HG03066 (cell line): ENCODE data around the gene MAD1L1.
A peak's percentile ranks its signal among the peaks of the same experiment; 100 is the strongest.

ENCODE experiments used
- ATAC-seq: cut with Tn5 transposase; IDR thresholded peaks from one replicate; pipeline ENCODE4 v1.9.1; 2021; ENCODE audit warnings: low read depth; ENCODE audit not compliant: unreplicated experiment

Gene MAD1L1

DNA sequence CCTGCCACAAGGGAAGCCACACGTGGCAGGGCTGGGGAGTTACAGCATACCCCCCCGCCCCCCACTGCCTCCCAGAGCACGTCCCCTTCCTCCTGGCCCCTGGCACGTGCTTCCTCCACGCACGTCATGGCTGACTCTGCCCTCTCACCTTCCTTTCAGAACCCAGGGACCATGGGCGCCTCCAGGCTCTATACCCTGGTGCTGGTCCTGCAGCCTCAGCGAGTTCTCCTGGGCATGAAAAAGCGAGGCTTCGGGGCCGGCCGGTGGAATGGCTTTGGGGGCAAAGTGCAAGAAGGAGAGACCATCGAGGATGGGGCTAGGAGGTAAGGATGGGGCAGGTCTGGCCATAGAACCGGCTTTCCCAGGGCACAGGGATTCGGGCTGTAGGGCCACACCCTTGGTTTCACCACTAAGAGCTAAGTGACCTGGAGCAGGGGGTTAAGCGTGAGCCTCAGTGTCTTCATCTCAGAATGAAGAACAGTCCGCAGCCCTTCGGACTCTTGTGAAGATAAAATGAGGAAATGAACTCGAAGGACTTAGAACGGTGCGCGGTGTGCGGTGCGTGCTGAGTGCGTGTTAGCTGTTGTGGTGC, 11.8 kb upstream of the MAD1L1 start:
- no peak for ATAC-seq

DNA sequence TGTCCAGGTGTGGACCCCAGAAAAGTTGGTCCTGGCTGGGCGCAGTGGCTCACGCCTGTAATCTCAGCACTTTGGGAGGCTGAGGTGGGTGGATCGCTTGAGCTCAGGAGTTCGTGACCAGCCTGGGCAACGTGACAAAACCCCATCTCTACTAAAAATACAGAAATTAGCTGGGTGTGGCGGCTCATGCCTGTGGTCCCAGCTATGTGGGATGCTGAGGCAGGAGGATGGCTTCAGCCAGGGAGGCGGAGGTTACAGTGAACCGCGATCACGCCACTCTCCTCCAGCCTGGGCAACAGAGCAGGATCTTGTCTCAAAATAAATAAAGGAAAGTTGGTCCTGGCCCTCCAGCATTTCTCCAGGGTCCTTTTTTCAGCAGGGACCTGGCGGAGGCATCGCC, 10.7 kb upstream of the MAD1L1 start:
- no peak for ATAC-seq

DNA sequence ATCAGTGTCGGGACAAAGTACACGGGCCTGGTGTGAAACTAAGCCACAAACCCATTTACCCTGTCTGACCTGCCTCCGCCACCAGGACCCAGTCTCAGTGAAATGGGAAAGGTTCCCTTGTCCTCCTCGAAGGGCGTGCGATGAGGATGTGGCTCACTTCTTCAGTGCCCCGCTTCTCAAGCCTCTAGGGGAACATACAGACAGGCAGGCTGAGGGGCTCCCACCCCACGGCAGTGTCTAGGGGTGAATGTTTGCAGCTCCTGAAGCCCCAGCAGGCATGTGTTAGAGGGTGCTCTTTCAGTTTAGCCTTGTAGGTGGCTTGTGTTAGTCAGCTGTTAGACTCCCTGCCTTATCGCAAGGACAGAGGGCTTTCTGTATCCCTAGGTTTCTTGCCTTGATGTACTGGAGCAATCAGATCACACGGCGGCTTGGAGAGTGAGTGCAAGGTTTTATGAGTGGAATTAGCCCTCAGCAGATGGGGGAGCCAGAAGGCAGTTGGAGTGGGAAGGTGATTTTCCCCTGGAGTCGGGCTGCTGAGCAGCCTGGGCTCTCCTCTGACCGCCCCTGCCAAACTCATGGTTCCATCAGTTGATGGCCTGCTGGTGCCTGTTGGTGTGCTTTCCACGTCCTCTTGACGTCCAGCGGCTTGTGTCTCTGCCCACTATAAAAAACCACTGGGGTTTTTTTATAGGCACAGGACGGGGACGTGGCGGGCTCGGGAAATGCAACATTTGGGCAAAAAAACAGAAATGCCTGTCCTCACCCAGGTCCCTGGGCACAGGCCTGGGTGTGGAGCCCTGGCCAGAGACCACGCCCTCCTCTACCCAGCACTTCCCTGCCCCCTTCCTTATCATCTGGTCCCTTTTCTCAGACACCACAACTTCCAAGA, 10.0 kb upstream of the MAD1L1 start:
- peak; percentile 30 for ATAC-seq

DNA sequence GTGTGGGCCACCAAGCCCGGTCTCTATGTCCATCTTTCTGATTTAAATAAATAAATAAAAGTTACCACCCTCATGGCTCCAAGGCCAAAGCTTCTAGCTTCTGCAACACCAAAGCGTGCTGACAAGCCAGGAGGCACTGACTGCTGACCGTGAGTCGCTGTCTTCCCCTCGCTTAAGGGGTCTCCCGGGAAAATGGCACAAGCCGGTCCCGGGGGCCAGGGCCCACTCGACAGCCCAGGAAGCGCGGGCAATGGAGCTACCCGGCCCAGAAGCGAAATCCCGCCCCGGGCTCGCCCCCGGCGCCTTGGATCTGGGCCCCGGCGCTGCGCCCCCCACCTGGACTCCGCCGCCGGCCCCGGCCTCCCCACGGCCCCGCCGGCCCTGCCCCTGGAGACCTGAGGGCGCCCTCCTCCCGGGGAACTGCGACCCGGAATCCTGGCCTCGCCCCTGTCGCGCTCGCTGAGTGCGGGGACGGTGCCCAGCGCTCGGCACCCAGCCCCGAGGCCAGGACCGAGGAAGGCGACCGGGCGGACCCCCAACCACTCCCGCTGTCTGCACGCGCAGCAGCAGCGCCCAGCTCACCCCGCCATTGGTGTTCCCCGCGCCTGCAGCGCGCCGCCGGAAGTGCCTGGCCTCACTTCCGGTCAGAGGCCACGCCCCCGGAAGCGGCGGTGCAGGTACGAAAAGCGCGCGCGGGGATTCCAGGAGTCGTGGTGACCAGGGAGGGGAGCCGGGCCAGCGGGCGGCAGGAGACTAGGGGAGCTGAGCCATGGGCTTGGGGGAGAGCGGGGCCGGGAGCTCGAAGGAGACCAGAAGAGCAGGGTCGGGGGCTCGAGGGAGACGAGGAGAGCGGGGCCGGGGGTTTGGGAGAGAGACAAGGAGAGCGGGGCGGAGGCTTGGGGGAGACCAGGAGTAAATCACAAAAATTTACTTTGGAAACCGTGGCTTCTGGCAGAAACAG, 9.1 kb upstream of the MAD1L1 start, which contains the start of the genes MRM2 and NUDT1:
TSS of gene MRM2 (minus strand) at position 626 of the 961 bp plus-strand sequence. CDS start at position 590, 36 bp downstream.
TSS of gene NUDT1 (plus strand) at position 647 of the 961 bp plus-strand sequence. CDS start 2,349 bp downstream, outside the sequence.
- peak; percentile 54 for ATAC-seq

DNA sequence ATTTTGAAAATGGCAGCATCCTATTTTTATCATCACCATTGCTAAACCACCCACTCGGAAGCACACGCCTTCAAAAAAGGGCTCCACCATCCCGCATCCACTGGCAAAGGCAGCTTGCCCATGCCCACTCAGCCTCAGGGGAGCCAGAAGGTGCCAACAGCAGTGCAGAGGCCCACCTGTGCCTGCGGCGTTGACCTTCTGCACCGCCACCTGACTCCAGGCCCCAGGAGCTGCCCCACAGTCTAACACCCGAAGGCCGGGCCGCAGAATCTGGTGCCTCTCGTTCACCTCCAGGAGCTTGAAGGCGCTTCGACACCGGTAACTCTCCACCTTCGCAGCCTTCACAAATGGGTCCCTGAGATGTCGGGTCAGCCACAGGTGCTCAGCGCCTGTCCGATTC, 6.5 kb upstream of the MAD1L1 start:
- no peak for ATAC-seq

DNA sequence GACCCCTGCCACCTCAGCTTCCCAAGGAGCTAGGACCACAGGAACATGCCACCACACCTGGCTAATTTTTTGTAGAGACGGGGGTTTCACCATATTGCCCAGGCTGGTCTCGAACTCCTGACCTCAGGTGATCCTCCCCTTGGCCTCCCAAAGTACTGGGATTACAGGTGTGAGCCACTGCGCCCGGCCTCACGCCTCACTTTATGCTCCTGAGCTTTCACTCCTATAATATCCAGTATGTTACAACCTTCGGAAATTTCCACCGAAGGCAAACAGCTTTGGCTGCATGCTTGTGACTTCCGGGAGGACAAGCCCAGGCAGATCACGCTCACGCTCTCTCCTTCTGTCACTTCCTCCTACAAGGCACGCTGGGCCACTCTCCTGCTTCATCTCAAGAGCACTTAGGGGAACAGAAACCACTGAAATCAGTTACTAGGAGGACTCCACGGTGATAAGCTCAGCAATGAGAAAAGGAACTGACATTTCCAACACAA, 4.4 kb upstream of the MAD1L1 start:
- ATAC-seq, result peak; percentile 69

DNA sequence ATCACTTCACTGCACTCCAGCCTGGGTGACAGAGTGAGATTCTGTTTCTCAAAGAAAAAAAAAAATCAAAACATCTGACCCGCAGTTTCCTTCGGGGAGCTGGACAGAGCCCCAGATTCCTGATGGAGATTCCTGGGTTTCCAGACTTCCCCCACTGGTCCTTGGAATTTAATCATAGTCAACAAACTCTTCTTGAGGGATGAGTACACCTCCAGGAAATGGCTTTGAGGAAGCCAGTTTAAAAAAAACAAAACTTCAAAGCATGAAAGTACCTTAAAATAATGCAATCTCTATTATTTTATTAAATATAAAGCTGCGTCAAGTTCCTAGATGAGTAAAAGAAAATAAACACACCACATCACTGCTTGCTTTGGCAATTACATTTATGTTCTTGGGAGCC, 1.2 kb upstream of the MAD1L1 start:
- ATAC-seq, result no peak

DNA sequence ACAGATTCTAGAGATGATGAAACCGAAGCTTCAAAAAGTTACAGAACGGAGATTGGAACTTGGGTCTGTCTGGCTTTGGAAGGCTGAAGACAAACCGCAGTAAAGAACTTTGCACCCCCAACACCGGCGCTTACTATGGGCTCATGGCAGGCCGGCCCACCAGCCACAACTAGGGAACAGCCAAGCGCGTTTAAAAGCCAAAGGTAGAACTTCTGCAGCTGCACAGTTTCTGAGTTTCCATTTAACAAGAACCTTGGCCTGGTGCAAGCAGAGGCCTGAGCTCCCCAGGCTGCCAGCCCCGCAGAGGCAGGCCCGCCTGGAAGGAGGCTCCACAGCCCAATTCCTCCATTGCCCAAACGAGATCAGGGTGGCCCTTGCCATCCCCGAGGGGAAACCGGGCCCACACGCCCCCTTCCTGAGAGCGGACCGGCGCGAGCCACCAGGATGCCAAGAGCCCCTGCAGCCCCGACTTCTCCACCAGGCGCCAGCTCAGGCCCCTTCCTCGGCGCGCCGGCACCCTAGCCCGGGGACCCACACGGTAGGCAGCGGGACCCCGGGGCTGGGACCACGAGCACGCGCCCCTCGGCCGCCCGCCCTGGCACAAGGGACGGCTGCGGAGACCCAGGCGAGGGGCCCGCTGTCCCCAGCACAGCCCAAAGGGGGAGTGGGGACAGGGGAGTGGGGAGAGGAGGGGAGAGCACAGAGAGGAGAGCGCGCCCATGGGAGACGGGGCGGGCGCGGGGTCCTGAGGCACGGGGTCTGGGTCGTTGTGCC, 566 bp downstream of the MAD1L1 start:
- ATAC-seq, result peak; percentile 19

DNA sequence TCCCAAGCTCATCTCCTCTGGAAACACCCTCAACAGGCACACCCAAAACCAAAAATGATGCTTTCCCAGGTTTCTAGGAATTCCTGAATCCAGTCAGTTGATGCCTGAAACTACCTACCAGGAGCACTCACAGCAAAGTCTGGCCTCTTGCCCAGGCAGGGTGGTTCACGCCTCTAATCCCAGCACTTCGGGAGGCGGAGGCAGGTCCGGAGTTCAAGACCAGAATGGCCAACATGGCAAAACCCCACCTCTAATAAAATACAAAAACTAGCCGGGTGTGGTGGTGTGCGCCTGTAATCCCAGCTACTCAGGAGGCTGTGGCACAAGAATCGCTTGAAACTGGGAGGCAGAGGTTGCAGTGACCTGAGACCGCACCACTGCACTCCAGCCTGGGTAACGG, 1.9 kb downstream of the MAD1L1 start:
- ATAC-seq, result no peak

DNA sequence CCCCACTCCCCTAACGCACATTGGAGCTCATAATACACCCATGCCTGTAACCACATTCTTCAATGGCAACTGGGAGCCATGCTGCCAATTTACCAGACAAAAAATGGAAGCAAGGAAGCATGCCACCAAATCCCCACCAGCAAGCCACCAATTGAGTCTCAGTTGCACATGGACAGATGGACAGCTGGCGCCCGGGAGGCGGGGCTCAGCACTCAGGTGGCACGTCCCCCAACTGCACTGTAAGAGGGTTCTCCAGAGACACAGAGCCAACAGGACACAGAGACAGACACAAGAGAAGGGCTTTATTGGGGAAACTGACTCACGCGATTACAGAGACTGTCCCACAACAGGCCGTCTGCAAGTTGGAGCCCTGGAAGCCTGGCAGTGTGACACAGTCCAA, 2.5 kb downstream of the MAD1L1 start:
- no peak for ATAC-seq

DNA sequence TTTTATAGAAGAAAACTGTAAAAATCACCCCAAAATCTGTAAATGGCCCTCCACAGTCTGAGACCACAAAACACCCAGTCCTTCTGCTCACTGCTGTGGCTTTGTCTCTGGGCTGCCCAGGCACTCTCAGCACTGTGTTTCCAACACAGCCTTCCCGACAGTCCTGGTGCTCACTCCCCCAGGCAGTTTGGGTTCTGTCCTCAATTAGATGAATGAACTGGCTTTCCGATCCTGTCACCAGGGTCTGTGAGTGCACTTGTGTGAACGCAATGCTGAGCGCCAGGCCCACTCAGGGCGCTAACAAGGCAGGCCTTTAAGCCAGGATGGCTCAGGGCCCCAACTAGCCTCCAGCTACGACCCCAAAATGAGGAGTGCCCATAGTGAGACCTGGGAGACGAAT, 3.3 kb downstream of the MAD1L1 start:
- no peak for ATAC-seq

DNA sequence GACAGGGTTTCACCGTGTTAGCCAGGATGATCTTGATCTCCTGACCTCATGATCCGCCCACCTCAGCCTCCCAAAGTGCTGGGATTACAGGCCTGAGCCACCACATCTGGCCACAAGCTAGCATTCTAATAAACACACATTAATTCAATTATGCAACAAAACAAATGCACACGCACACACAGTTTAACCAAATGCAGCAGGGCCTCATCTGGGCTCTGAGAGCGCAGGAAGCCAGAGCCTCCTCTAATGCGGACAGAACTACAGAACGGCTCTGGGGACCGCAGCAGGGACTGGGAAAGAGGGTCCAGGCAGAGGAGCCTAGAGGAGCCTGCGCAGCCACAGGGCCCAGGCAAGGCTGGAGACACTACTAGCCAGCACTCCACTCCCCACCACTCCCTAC, 3.8 kb downstream of the MAD1L1 start:
- no peak for ATAC-seq

DNA sequence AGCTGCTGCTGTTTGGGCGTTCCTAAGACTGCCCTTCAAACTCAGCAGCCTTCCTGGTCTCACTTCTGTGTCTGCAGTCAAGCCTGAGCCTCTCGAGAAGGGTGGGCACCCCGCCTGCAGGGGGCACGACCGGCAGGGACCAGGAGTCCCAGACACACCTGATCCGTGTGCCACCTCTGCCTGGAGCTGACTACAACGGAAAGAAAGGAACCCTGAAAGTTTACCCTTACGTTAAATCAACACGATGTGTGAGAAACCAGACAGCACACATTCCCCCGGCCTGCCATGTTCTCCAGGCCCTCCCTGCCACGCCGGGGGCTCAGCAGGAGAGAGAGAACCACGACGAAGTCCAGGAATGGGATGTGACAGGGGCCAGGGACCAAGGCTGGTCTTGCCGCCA, 5.0 kb downstream of the MAD1L1 start:
- ATAC-seq, result no peak

DNA sequence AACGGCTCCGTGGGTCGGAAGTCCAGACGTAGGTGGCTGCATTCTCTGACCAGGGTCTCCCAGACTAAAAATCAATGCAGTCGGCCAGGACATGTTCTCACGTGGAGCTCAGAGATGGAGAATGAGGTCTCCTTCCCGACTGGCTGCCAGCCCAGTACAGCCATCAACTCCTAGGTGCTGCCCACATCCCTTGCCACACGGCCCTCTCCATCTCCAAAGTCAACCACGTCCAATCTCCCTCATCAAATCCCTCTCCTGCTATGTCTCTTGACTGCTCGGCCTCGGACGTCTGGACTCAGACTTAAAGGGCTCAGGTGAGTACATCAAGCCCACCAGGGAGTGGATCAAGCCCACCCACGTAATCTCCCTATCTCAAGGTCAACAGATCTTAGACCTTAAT, 6.9 kb downstream of the MAD1L1 start:
- no peak for ATAC-seq

DNA sequence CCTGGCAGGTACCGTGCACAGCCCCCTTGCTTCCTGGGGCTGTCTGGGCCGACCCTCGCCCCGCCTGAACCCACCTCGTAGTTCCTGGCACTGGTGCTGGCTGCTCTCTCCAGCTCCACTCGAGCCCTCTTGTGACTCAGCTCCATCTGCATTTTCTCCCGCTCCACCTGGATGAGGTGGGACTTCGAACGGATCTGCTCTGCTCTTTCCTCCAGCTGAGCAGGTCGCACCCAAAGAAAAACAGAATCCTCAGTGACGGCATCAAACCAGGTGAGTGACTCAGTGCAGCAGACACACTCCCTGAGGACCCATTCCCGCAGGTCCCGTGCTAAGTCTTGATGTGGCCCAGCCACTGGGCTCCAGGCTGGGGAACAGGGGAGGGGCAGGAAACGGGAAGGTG, 7.4 kb downstream of the MAD1L1 start:
- ATAC-seq, result no peak

DNA sequence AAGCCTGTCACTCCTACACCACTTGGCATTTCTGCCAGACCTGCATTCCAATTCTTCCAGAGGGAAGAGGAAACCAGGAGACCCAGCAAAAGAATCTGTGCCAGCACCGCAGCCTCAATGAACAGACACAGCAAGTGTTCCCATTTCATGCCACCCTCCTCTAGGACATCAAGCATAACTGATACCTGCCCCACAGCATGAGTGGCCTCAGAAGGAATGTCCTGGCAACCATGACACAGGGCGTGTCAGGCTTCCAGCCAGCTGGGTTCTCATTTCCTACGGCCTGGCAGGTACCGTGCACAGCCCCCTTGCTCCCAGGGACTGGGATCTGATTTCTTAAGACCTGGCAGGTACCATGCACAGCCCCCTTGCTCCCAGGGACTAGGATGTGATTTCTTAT, 7.8 kb downstream of the MAD1L1 start:
- ATAC-seq, result no peak

DNA sequence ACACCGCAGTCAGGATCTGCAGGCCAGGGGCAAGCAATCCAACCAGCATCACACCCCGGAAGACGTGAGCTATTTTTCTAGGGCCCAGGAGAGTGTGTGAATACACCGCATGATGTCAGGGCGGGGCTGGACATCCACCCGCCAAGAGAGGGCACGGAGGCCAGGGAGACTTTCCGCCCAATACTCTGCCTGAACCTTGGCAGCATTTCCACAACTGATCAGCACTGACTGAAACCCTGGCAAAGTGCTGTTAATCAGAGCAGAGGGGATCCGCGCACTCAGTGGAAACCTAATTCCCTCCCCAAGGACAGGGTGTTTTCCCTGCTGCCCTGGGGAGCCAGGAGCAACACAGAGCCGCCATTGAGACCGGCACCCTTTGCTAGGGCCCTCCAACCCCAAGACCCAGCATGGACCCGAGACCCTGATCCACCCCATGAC, 8.2 kb downstream of the MAD1L1 start:
- ATAC-seq, result no peak

DNA sequence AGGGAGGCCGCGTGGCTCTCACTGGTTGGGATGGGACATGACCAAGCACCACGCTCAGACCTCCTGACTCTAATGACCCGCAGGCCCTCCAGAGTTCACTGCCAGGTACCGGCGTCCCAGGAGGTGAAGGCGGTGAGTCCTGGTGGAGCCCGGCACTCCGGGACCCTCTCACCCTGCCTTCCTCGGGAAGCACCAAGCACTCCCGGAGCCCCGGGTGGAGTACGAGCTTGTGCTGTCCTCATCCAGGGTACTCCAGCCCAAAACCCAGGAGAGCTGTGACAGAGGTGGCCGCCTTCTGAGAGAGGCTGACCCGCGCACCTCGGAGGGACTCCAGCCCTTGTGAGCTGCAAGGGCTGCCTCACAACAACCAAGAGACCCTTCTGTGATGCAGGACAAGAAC, 9.4 kb downstream of the MAD1L1 start:
- ATAC-seq, result no peak

DNA sequence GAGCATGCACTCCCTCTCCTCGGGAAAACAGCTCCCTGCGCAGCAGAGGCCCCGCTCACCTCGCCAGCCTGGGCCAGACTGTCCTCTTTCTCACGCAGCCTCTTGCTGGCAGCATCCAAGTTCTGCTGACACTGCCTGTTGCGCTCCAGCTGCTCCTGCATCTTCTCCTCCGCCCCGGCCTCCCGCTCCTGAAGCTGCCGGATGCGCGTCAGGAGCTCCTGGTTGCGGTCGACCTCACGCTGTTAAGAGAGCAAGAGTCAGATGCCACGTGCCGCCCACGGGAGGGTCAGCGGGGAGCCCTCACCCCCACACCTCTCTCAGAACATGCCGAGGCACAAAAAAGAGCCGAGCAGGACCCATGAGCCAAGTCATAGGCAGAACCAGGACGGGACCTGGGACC, 10.2 kb downstream of the MAD1L1 start:
- ATAC-seq, result no peak

DNA sequence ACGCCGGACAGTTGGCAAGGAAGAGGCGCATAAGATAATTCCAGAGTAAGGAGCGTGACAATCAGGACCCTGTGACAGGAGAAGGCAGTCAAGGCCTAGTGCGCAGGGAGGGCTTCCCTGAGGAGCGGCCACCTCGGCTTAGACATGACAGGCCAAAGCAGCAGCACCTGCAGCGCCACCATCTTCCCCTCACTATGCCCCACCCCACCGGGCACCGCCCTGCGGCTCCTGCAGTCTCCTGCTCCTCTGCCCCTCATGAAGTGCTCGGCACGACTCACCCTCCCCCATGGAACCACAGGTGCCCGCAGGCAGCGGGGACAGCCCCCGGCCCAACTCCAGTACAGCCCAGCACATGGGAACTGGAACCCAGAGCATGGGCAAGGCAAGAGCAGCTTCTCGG, 11.8 kb downstream of the MAD1L1 start:
- ATAC-seq, result no peak
